ENCODE results near the gene WDR20.
"Not testable (repeated sequence)": the region's sequence is repeated elsewhere in the genome, so short reads cannot be mapped to it uniquely, and the experiment has no call there.

Gene WDR20

DNA sequence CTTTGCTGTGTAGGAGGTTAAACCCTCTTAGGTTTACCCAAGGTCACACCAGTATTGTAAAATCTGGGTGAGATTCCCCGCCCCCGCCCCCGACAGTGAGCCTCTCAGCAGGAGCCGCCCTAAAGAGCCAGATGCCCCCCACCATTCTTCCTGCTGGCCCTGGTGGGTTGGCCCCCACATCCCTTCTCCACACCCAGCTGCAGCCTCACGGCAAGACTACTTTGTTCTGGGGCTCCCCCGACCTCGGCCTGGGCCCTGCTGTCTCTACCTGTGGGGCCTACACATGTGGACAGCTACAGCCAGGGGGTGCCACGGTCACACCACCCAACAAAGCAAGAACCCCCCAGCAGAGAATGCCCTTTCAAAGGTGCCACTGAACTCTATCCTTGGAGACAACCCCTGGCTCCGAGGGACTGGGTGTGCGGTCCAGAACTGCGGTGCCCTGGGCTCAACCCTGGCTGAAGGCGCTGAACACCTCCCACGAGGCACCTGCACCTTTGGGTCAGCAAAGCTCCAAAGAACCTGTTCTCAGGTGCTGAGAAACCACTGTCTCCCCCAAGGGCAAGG is 82.4 kb downstream of the WDR20 start:
- no peak for DNase-seq

- DNase-seq = no peak
Observed at GRCh38 chr14:102222751-102223150, 83.1 kb downstream of the WDR20 start.

DNA sequence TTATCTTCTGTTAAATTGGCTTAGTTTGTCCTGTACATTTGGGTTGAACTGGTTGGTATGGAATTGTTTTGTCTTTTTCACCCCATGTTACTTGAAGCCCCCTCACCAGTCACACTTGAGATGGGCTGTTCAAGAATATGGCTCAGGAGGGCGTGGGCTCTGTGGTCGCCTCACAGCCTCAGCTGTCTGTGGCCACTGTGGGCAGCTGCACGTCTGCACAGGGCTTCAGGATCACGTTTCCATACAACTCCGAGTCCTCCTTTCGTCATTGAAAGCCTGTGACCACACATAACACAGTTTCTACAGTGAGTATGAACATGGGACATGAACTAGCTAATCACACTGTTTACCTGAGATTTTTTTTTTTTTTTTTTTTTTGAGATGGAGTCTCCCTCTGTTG is 84.0 kb downstream of the WDR20 start:
- no peak for DNase-seq

DNA sequence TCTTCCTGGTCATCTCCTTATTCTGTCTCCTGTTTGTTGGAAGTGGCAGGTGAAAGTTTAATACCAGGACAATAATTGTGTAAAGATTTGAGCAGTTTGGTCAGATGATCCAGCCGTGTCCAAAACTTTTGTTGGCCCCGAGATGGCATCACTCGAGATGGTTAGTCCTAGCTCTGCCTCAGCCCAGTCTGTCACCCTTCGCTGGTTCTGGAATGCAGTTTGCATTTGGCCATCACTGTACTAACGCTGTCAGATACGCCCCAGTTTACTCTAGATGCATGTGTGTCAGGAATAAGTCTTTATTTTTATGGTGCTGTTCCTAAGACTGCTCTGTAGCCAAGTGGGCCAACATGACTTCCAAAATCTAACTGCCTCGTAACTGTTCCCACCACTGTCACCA is 85.7 kb downstream of the WDR20 start:
- no peak for DNase-seq

DNA sequence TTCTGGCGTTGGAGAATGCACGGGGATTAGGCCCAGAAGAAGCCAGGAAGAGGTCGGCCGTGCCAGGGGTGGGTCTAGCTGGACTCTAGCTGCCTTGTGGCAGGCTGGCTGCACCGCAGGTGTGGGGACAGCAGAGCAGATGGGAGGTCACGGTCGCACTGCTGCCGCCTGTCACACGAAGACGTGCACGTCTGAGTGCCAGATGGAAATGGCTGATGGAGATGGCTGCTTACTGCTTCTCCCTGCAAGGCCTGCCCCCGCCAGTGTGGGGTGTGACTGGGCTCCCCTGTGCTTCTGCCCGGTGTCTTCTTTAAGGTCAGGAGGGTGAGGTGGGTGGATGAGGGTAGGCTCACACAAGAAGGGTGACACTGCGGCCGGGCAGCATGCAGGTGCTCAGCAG is 86.2 kb downstream of the WDR20 start:
- no peak for DNase-seq

- DNase-seq = no peak
Observed at GRCh38 chr14:102226356-102227125, 86.8 kb downstream of the WDR20 start.

GRCh38 chr14:102227184-102227964 is 87.7 kb downstream of the WDR20 start:
- no peak for DNase-seq

DNA sequence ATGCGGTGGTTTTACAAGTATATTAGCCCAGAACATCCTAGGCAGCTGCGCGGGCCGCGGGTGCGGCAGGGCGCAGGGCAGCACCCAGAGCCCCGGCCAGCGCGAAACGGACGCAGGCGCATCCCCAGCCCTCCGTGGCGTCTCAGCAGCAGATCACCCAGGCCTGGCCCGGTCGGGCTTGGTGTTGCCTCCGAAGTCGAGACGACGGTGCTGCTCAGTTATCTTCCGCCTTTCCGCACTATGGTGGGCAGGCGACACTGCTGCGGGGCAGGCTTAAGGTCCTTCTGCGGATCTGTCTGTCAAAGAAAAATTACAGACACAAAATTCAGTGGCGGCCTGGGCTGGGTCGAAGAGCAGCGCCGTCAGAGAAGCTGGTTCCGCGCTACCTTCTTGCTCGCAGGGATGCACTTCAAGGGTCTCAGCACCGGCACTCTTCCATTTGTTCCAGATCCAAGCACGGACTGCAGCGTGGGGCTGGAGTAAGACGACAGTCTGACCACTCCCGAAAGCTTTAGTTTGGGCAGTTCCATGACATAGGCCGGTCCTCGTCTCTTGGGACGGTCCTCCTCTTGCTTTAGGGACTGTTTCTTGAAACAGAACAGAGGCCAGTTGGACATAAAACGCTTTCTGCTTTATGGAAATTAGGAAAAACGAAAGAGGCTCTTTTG is 89.5 kb downstream of the WDR20 start:
- DNase-seq = no peak

DNA sequence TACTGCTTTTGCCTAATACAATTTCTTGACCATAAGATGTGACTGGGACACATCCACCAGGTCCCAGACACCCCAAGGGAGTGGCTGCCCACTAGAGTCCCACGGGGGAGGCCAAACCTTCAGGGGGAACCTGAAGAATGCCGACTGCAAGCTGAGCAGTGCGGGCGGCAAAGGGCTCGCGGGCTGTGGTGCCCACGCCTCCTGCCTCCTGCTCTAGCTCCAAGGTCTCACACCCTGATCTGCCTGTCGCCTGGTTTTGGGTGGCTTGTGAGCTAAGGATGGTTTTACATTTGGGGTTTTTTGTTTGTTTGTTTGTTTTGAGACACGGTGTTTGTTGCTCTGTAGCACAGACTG is 90.0 kb downstream of the WDR20 start:
- no peak for DNase-seq

GRCh38 chr14:102230481-102231210 is 90.9 kb downstream of the WDR20 start:
- no peak for DNase-seq

GRCh38 chr14:102231476-102232347 is 92.0 kb downstream of the WDR20 start:
- no peak for DNase-seq

GRCh38 chr14:102232348-102232625 is 92.6 kb downstream of the WDR20 start:
- DNase-seq = no peak

DNA sequence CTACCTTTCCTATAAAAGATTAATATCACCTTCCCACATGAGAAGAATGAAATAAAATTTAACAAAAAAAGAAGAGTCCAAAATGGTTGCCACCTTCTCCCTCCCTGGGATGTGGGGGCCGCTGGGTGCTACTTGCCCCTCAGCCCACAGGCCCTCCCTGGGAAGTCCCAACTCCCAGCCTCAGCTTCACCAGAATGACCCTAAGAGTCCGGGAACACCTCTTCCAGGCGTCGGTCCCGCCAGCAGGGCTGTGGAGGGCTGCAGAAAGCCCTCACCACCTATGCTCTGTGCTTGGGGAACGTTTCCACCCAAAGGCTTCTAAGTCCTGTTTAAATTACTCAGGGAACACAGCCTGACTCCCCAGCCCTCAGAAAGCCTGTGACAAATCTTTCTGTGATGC is 93.4 kb downstream of the WDR20 start:
- no peak for DNase-seq

DNA sequence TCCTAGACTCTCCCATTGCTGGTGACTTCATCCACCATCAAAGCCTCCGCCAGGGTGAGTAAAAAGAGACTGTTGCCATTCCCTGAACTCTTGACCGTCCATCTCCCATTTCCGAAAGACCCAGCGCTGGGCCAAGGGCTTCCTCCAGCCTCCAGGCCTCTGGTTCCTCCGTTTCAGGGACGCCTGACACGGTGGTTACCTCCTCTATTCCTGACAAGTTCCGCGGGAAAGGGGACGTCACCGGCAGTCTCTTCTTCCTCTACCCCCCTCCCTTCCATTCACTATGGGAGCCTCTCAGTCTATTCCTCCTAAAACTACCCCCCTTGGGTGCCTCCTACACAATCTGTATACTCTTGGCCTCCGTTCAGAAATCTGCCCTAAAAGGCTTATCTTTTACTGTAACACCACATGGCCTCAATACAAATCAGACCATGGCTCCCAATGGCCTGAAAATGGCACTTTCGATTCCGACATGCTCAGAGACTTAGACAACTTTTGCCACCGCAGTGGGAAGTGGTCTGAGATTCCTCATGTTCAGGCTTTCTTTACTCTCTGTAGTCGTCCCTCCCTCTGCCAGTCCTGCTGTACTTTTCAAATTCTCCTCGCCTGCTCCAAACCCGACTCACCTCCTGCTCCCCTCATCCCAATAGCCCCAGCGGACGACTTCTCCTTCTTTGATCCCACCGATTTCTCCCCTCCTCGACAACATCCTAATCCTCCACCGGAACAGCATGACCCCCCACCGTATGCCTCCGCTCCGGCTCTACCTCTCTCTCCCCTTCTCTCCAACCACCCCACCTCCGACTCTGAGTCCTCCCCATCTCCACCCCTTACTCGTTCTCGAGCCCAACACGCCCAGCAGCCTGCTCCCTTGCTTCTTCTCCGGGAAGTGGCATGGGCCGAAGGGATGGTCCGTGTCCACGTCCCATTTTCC is 94.9 kb downstream of the WDR20 start:
- no peak for DNase-seq

GRCh38 chr14:102235275-102235897 is 95.7 kb downstream of the WDR20 start:
- peak; percentile 65 for DNase-seq

DNA sequence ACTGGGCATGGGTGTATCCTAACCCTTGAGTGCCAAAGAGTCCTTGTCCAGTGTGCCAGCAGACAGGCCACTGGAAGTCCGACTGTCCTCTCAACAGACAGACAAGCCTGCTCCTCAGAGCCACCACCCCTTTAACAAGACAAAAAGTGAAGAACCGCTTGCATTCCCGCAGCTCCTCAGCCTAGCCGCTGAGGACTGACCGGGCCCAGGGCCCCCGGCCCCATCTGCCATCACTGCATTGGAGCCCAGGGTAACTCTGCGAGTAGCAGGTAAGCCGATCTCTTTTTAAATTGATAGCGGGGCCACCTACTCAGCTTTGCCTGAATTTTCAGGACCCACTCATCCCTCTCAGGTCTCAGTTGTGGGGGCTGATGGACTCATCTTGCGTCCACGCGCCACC is 96.3 kb downstream of the WDR20 start:
- DNase-seq = no peak

- no peak for DNase-seq
Observed at GRCh38 chr14:102238131-102238530, 98.4 kb downstream of the WDR20 start.

DNA sequence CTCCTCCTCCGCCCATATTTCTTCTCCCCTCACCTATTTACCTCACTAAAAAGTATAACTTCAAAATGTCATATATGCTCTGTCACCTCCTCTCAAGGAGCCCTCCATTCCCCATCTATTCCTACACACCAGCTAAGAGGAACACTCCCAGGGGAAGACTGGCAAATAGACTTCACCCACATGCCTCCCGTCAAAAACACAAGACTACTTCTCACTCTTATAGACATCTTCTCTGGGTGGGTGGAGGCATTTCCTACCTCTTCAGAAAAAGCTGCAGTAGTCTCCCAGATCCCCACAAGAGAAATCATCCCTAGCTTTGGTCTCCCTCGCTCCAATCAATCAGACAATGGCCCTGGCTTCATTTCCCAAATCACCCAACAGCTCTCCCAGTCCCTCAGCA is 99.1 kb downstream of the WDR20 start:
- no peak for DNase-seq

GRCh38 chr14:102239231-102239630 is 99.5 kb downstream of the WDR20 start:
- no peak for DNase-seq

GRCh38 chr14:102240481-102240880 is 100.8 kb downstream of the WDR20 start:
- DNase-seq = not testable (repeated sequence)

- DNase-seq = no peak
Observed at GRCh38 chr14:102241147-102241546, 101.5 kb downstream of the WDR20 start.

Measured in CD4-positive, alpha-beta T cell treated with Interleukin-4 for 4 hours (primary cell).